GM12864 (cell line): ENCODE results near the gene TMEM212.
"Not testable (repeated sequence)": the region's sequence is repeated elsewhere in the genome, so short reads cannot be mapped to it uniquely, and the experiment has no call there.

ENCODE experiments used
- DNase-seq: peaks from one replicate; pipeline ENCODE4 v3.0.0-alpha.2; 2011; ENCODE audit warnings: low read depth
- H3K4me3 ChIP-seq: 2 replicates; pipeline ENCODE4 v1.5.1; 2011; ENCODE audit warnings: mild to moderate bottlenecking, low read depth, low read length, control low read depth
- TF ChIP-seq, protein P1 (sequence below): IDR thresholded peaks from 2 replicates; pipeline ENCODE4 v1.5.1; 2011; ENCODE audit warnings: low read depth, mild to moderate bottlenecking, moderate library complexity, low read length, control low read depth, inconsistent platforms; ENCODE audit errors: missing control alignments

TMEM212 gene

DNA sequence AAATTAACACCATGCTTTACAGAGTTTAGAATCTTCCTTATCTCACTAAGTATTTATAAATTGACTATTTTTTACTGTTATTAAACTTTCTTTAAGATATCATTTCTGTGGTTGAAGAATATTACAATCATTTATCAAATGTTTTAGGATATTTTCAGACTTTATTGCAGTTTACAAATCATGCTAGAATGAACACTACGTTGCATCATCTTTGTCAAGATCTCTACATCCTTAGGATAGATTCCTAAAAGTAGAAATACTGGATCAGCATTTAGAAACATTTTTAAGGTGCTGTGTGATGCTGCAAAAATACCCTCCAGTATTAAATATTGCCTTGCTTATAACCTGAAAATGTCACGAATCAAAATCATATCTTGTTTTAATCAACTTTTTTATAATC lies 30.3 kb upstream of the TMEM212 start:
- TF ChIP-seq, protein P1, sequence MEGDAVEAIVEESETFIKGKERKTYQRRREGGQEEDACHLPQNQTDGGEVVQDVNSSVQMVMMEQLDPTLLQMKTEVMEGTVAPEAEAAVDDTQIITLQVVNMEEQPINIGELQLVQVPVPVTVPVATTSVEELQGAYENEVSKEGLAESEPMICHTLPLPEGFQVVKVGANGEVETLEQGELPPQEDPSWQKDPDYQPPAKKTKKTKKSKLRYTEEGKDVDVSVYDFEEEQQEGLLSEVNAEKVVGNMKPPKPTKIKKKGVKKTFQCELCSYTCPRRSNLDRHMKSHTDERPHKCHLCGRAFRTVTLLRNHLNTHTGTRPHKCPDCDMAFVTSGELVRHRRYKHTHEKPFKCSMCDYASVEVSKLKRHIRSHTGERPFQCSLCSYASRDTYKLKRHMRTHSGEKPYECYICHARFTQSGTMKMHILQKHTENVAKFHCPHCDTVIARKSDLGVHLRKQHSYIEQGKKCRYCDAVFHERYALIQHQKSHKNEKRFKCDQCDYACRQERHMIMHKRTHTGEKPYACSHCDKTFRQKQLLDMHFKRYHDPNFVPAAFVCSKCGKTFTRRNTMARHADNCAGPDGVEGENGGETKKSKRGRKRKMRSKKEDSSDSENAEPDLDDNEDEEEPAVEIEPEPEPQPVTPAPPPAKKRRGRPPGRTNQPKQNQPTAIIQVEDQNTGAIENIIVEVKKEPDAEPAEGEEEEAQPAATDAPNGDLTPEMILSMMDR: no peak
- H3K4me3 ChIP-seq: no peak overlapping the region
- no peak for DNase-seq

DNA sequence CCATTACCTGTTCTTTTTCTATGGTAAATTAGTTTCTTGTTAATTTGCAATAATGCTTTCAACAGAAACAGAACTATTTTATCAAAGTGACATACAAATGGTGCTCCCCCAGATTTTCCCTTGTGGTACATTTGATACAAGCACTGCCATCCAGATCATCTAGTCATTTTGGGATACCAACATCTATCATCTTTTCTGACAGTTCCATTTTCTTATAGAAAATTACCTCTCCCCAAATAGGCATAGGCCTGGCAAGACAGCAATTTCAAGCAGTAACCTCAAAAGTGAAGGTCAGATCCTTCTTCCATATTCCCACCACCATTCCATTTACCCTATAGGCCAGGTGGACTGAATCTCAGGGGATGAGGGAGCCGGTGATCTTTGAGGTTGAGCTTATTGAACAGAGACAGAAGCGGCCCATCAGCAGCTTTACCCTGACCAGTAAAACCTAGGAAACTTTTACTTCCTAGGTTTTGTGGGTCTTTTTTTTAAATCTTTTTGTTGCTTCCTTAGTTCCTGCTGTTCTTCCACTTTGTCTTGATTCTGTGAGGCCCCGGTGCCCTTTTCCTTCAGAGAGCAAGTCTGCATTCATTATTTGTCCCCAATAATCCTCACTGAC lies 29.8 kb upstream of the TMEM212 start:
- TF ChIP-seq, protein P1: no peak
- DNase-seq: no peak
- no peak overlapping the region for H3K4me3 ChIP-seq

DNA sequence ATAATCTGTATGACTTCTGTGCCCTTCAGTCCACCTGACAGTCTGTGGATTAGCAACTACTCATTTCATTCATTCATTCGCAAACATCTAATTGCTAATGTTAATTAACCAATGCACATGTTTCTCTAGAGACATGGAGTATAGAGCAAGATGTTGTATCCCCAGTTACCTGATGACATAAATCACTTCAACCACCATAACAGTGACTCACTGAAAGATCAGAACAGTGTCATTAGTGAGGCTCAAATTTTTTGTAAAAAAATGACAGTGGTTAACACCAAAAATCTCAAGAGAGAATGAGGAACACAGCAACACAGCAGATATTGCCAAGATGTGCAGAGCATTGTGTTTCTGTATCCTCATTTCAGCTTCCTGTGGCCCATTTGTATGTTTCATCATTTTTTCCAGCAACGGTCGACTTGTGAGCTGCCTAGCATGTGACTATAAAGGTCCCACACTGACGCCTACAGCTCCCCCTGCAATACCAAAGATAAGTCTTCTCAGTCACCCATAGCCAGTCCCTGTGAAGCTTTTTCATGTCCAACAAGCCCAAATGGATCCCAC lies 29.2 kb upstream of the TMEM212 start:
- TF ChIP-seq, protein P1: no peak
- no peak overlapping the region for H3K4me3 ChIP-seq
- DNase-seq: no peak

DNA sequence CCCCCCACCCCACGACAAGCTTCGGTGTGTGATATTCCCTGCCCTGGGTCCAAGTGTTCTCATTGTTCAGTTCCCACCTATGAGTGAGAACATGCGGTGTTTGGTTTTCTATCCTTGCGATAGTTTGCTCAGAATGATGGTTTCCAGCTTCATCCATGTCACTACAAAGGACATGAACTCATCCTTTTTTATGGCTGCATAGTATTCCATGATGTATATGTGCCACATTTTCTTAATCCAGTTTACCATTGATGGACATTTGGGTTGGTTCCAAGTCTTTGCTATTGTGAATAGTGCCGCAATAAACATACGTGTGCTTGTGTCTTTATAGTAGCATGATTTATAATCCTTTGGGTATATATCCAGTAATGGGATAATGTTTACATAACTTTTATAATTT lies 28.5 kb upstream of the TMEM212 start:
- DNase-seq, H3K4me3 ChIP-seq: not testable (repeated sequence)

DNA sequence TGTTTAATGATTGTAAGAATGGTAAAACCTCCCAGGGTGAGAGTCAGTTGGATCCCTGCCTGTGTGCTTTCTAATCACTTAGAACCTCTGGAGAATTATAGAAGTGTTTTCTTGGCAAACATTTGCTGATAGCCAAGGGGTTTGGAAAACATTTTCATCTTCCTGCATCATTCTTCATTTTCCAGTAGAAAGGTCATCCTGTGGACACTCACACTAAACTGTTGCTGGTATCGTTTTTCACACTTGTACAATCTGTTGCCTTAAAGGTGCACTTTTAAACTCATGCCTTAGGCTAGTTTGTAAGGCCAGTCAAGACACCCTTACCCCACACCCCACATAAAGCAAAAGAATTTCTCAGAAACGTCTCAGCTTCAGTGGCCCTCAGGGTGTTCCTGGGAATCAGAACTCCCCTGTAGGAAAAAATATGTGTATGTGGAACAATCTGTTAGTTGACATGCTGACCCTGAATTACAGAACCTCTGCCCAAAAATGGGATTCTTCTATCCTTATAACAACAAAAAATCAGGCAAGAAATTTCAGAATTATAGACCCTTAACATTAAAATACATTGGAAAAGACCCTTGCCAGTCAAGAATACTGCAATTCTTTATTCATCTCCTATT lies 27.1 kb upstream of the TMEM212 start:
- TF ChIP-seq, protein P1: no peak
- H3K4me3 ChIP-seq: no peak overlapping the region
- DNase-seq: no peak

DNA sequence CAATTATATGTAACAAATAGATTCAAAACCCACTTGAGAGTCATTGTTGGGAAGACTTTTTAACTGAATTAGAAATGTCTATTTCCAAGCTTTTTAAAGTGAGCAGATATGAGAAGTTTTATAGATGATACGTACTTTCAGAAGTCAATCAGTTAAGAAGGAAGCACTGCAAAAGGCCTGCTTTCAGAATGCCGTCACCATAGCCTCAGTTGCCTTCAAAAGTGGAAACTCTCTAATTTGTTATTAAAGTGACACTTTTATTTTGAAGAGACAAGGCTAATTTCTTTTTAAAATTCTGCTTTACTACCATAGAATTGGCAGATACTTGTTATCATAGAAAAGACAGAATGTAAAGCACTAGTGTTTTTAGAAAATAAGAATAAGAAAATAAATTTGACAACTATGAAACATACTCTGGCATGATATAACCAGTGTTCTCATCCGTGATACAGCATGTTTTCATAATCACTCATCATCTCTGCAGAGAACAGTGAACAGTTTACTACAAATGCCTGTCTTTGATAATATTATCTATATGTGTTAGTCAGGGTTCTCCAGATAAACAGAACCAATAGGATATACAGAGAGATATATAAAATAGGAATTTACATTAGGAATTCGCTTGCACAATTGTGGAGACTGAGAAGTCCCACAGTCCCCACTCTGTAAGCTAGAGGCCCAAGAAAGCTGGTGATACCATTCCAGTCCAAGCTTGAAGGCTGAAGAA lies 25.9 kb upstream of the TMEM212 start:
- DNase-seq: no peak
- TF ChIP-seq, protein P1: no peak
- no peak overlapping the region for H3K4me3 ChIP-seq

DNA sequence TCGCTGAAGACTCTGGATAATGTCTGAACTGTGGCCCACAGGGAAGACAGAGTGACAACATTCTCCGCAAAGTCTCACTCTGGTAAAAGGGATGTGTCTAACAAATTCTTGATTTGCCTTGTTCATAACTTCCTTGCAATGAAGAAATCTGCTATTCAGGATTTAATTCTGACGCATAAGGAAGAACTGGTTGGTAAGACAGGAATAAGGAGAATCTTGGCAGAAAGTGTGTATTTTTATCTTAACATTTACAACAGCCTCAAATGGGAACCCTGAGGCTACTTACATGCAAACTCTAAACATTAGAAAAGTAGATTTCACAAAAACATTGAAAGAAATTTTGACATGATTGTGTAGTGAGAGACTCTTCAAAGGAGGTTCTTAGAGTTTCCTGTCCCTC lies 22.1 kb upstream of the TMEM212 start:
- DNase-seq: no peak
- TF ChIP-seq, protein P1: no peak
- H3K4me3 ChIP-seq: no peak overlapping the region
